Esophagus muscularis mucosa (tissue), 4 donors: ENCODE measurements around the gene NYAP2. TPM values are rescaled to one million over a fixed set of nuclear protein-coding genes. Genes with fewer than 3 reads are reported as not detected.

Experiments
- DNase-seq: peaks from one replicate; pipeline ENCODE4 v3.0.0-alpha.2; 2017; ENCODE audit errors: extremely low spot score
- H3K27ac ChIP-seq, 4 donors: fragments of 200-600 bp; sonication (generic); replicated peaks in 1 of 4; 1 replicate in 3 of 4; 2 replicates in 1 of 4; pipeline ENCODE4 v1.5.1; 2016 to 2019; ENCODE audit warnings: mild to moderate bottlenecking in 1 of 4
- H3K27me3 ChIP-seq, 4 donors: fragments of 200-600 bp; sonication (generic); one replicate each; pipeline versions ENCODE4 v1.5.1 to v1.6.0; 2016 to 2019
- H3K36me3 ChIP-seq, 4 donors: fragments of 200-600 bp; sonication (generic); one replicate each; pipeline ENCODE4 v1.5.1; 2016 to 2019
- H3K4me1 ChIP-seq, 4 donors: fragments of 200-600 bp; sonication (generic); one replicate each; pipeline ENCODE4 v1.5.1; 2016 to 2019
- H3K4me3 ChIP-seq, 4 donors: fragments of 200-600 bp; sonication (generic); 1 replicate in 2 of 4; 2 replicates in 2 of 4; pipeline ENCODE4 v1.5.1; 2016 to 2019; ENCODE audit warnings: mild to moderate bottlenecking in 4 of 4, moderate library complexity in 1 of 4
- H3K9me3 ChIP-seq, 4 donors: fragments of 200-600 bp; sonication (generic); 1 replicate in 3 of 4; 2 replicates in 1 of 4; pipeline ENCODE4 v1.5.1; 2016 to 2019
- EP300 ChIP-seq: sonication (generic); formaldehyde crosslinking; IDR thresholded peaks from one replicate; pipeline ENCODE4 v1.6.1; 2017; ENCODE audit warnings: antibody characterized with exemption
- POLR2A ChIP-seq: fragments of 450-650 bp; IDR thresholded peaks from one replicate; pipeline ENCODE4 v1.6.1; 2017; ENCODE audit warnings: antibody characterized with exemption, moderate library complexity, mild to moderate bottlenecking, low read depth
- POLR2AphosphoS5 ChIP-seq, 2 donors: sonication (generic); formaldehyde crosslinking; IDR thresholded peaks; one replicate each; pipeline ENCODE4 v1.6.1; 2017; ENCODE audit warnings: antibody characterized with exemption in 2 of 2
- WGBS: methylation state at CpG from one replicate; pipeline ENCODE4 v1.1.5; 2018; 5-methylcytosine and 5-hydroxymethylcytosine counted together
- intact Hi-C: fragments of 100-400 bp; cut with DNase I; formaldehyde crosslinking; loops from one replicate; pipeline ENCODE4 v1.15.1; 2023
- total RNA-seq, 4 donors: library from RNA; depleted of rRNA; stranded (reverse); fragments of >200 nt; gene quantifications; one replicate each; pipeline versions ENCODE4 v1.1.0 to v1.2.1, GENCODE V29; 2016
- TF ChIP-seq, protein P1 (sequence below), 3 experiments: fragments of 200-600 bp in 2 of 3; fragments of 450-650 bp in 1 of 3; sonication (generic) in 2 of 3; IDR thresholded peaks; one replicate each; pipeline ENCODE4 v1.5.1; 2017 to 2019; ENCODE audit warnings: antibody characterized with exemption in 3 of 3, mild to moderate bottlenecking in 2 of 3, moderate library complexity in 1 of 3

Gene NYAP2
- total RNA-seq, 4 donors from 2014 or later = under 0.01 to 0.26 (median 0.17) TPM; not detected in 1

DNA sequence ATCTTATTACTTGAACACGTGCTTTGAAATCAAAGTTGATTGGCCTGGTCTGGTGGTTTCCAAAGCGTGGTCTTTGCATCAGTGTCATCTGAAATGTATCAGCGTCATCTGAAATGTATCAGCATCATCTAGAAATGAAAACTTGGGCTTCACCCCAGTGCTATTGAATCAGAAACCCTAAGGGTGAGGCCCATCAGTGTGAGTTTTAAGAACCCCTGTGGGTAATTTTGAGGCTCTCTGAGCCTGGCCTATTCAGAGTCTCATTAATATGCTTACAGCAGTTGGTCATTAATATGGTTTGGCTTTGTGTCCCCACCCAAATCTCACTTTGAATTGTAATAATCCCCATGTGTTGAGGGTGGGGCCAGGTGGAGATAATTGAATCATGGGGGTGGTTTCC is 85.2 kb downstream of the NYAP2 start:
- intact Hi-C loops = no loop called here
- Histone ChIP-seq H3K4me1 (no peaks in the 10 kb centered on the region), H3K4me3 (no peak overlapping the region), H3K9me3 (no peaks in the 10 kb centered on the region), H3K27me3 (no peaks in the 10 kb centered on the region), H3K36me3 (no peaks in the 10 kb centered on the region), H3K27ac (no peak overlapping the region)
- TF ChIP-seq EP300 = no peak
- DNase-seq = no peak
- 95% methylated on average over 3 of the region's 3 CpGs for WGBS

DNA sequence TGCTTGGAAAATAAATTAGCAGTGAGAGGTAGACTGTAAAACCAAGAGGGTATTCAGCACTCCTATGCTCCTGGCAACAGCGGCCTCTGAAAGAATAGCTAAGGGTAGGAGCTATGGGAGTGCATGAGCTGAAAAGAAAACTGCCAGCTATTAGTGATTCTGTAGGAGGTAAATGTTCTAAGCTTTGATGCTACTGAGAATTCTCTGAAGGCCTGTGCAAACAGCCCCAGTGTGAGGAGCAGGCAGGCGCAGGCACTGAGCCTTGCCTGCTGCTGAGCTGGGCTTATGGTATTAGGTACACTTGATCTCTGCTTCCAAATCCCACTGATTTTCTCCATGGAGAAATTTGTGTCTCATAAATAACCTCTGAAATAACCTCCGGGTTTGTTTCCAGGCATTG is 86.7 kb downstream of the NYAP2 start:
- WGBS = 98% methylated on average over 3 of the region's 3 CpGs
- TF ChIP-seq, protein P1, sequence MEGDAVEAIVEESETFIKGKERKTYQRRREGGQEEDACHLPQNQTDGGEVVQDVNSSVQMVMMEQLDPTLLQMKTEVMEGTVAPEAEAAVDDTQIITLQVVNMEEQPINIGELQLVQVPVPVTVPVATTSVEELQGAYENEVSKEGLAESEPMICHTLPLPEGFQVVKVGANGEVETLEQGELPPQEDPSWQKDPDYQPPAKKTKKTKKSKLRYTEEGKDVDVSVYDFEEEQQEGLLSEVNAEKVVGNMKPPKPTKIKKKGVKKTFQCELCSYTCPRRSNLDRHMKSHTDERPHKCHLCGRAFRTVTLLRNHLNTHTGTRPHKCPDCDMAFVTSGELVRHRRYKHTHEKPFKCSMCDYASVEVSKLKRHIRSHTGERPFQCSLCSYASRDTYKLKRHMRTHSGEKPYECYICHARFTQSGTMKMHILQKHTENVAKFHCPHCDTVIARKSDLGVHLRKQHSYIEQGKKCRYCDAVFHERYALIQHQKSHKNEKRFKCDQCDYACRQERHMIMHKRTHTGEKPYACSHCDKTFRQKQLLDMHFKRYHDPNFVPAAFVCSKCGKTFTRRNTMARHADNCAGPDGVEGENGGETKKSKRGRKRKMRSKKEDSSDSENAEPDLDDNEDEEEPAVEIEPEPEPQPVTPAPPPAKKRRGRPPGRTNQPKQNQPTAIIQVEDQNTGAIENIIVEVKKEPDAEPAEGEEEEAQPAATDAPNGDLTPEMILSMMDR (IDR thresholded peaks at IDR 0.05) = no peak
- TF ChIP-seq POLR2A (no peak), POLR2AphosphoS5 (IDR thresholded peaks at IDR 0.05) (no peak), EP300 (no peak)
- intact Hi-C loops = no loop called here
- no peaks in the 10 kb centered on the region for H3K9me3 ChIP-seq
- no peak overlapping the region for H3K27ac ChIP-seq
- H3K27me3 ChIP-seq = no peaks in the 10 kb centered on the region
- DNase-seq = no peak
- H3K4me3 ChIP-seq = no peak overlapping the region
- no peaks in the 10 kb centered on the region for H3K36me3 ChIP-seq
- no peaks in the 10 kb centered on the region for H3K4me1 ChIP-seq

DNA sequence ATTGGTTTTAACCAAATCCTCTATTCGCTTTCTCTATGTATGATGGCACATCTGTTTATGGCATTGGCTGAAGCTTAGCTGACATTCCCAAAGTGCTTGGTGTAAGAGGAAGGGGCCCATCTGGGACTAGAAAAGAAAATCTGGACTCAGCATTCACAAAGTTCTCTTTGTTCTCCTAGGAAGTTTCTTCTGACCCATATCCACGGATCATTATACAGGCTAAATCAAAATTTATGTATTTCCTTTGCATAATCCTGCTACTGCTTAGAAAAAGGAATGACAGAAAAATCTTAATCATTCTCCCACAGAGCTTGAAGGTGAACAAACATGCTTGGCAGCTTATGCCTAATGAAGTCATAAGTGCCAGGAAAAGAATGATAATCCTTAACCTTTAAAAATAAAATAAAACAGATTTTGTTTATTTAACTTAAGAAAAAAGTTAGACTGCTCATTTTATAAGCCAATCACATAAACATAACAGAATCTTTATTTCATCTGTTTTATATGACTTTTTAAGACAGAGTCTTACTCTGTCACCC is 88.4 kb downstream of the NYAP2 start:
- Histone ChIP-seq H3K27ac (no peak overlapping the region), H3K27me3 (no peaks in the 10 kb centered on the region), H3K4me1 (no peaks in the 10 kb centered on the region), H3K4me3 (no peak overlapping the region), H3K36me3 (no peaks in the 10 kb centered on the region), H3K9me3 (no peaks in the 10 kb centered on the region)
- TF ChIP-seq POLR2AphosphoS5 (IDR thresholded peaks at IDR 0.05) (no peak), EP300 (no peak)
- TF ChIP-seq, protein P1 (IDR thresholded peaks at IDR 0.05) = no peak
- no peak for DNase-seq
- WGBS = 40% methylated on average over 2 of the region's 2 CpGs
- intact Hi-C loops = no loop called here

DNA sequence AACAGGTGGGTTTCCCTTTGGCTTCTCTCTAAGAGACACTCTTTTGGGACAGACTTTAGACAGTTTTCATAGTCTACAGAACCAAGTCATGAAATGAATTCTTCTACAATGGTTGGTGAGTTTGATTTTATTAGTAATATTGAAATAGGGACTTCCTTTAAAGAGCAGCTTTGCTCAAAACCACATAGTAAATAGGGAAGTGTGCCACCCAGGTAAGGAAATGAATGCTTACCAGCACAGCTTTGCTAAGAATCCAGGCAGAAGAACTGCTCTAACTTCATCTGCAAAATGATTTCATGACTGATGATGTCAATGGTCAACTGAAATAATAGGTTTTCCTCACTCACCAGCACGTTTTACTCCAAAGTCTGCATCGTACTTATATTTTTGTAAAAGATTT is 89.2 kb downstream of the NYAP2 start:
- H3K4me3 ChIP-seq = no peak overlapping the region
- 75% methylated on average over 2 of the region's 2 CpGs for WGBS
- no peaks in the 10 kb centered on the region for H3K9me3 ChIP-seq
- intact Hi-C loops = no loop called here
- DNase-seq = no peak
- TF ChIP-seq POLR2A (no peak), POLR2AphosphoS5 (IDR thresholded peaks at IDR 0.05) (no peak), EP300 (no peak)
- TF ChIP-seq, protein P1 (IDR thresholded peaks at IDR 0.05) = no peak
- H3K36me3 ChIP-seq = no peaks in the 10 kb centered on the region
- H3K27me3 ChIP-seq = no peaks in the 10 kb centered on the region
- no peak overlapping the region for H3K27ac ChIP-seq
- H3K4me1 ChIP-seq = no peaks in the 10 kb centered on the region

DNA sequence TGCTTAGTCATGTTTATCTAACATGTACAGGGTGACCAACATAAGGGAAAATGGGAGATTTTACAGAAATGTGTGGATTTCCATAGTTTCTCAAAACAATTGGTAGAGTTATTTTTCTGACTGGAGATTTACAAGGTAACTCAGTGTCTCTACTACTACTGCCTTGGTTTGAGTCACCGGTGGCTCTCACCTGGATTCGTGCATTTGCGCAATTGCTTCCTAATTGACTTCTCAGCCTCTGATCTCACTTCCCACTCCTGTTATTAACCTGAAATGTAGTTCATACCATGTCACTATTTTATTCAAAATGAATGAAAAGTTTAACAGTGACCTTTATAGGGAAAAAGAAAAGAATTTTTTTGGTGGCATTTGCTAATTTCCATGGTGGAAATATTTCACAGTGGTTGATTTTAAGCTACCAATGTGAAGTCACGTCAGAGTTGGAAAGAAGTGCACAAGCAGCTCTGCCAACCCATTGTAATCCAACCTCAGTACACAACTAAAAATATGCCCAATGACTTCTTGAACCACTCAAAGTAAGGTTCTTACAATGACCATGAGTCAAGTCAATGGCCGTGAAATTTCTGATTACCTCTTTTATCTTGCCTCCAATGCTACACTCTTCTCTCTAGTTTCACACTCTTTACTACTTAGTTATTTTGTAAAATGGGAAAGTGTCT is 94.0 kb downstream of the NYAP2 start:
- DNase-seq = no peak
- intact Hi-C loops = no loop called here
- Histone ChIP-seq H3K9me3 (no peaks in the 10 kb centered on the region), H3K36me3 (no peaks in the 10 kb centered on the region), H3K27ac (no peak overlapping the region), H3K27me3 (no peaks in the 10 kb centered on the region), H3K4me1 (no peaks in the 10 kb centered on the region), H3K4me3 (no peak overlapping the region)
- 87% methylated on average over 5 of the region's 5 CpGs for WGBS
- TF ChIP-seq EP300 (no peak), POLR2AphosphoS5 (IDR thresholded peaks at IDR 0.05) (no peak), POLR2A (no peak)
- TF ChIP-seq, protein P1 (IDR thresholded peaks at IDR 0.05) = no peak
